HEK293T (cell line): ENCODE results near the gene IL19.

Experiments
- CTCF ChIA-PET: fragments of 350-600 bp; formaldehyde crosslinking; extraction: SDS; loops from one replicate; lab custom pipeline; 2021; ENCODE audit warnings: antibody characterized with exemption, inconsistent platforms; lab: Yijun Ruan, JAX
- POLR2A ChIA-PET: fragments of 350-600 bp; formaldehyde crosslinking; extraction: SDS; loops from one replicate; lab custom pipeline; 2020; ENCODE audit warnings: antibody characterized with exemption, inconsistent platforms; lab: Yijun Ruan, JAX
- DNase-seq: peaks from one replicate; pipeline ENCODE4 v3.0.0; 2012; ENCODE audit warnings: mixed read lengths; ENCODE audit errors: extremely low spot score
- ARNT ChIP-seq: fragments of 450-650 bp; IDR thresholded peaks from 2 replicates; pipeline ENCODE4 v1.6.1; 2017; ENCODE audit warnings: mild to moderate bottlenecking
- BHLHE40 ChIP-seq: fragments of 450-650 bp; IDR thresholded peaks from 2 replicates; pipeline ENCODE4 v1.6.1; 2016; ENCODE audit warnings: mild to moderate bottlenecking, moderate library complexity, borderline replicate concordance
- CTBP1 ChIP-seq: fragments of 450-650 bp; IDR thresholded peaks from 2 replicates; pipeline ENCODE4 v1.6.1; 2016; ENCODE audit warnings: borderline replicate concordance
- ELF4 ChIP-seq: fragments of 450-650 bp; IDR thresholded peaks from 2 replicates; pipeline ENCODE4 v1.6.1; 2017; ENCODE audit warnings: antibody characterized with exemption
- FOXA1 ChIP-seq: fragments of 450-650 bp; IDR thresholded peaks from 2 replicates; pipeline ENCODE4 v1.6.1; 2016; ENCODE audit warnings: mild to moderate bottlenecking
- FOXK2 ChIP-seq: fragments of 450-650 bp; IDR thresholded peaks from 2 replicates; pipeline ENCODE4 v1.6.1; 2016; ENCODE audit warnings: mild to moderate bottlenecking
- FOXM1 ChIP-seq: fragments of 450-650 bp; IDR thresholded peaks from 2 replicates; pipeline ENCODE4 v1.6.1; 2017; ENCODE audit warnings: mild to moderate bottlenecking, borderline replicate concordance
- HDGF ChIP-seq: fragments of 450-650 bp; IDR thresholded peaks from 2 replicates; pipeline ENCODE4 v1.6.1; 2017; ENCODE audit warnings: antibody characterized with exemption, borderline replicate concordance
- L3MBTL2 ChIP-seq: fragments of 450-650 bp; conservative IDR thresholded peaks from 2 replicates; pipeline ENCODE4 v1.6.1; 2016; ENCODE audit warnings: mild to moderate bottlenecking
- LEF1 ChIP-seq: fragments of 450-650 bp; IDR thresholded peaks from 2 replicates; pipeline ENCODE4 v1.6.1; 2017; ENCODE audit warnings: mild to moderate bottlenecking, borderline replicate concordance
- NFRKB ChIP-seq: fragments of 450-650 bp; IDR thresholded peaks from 2 replicates; pipeline ENCODE4 v1.6.1; 2016; ENCODE audit warnings: mild to moderate bottlenecking, moderate library complexity
- SP1 ChIP-seq: fragments of 450-650 bp; IDR thresholded peaks from 2 replicates; pipeline ENCODE4 v1.6.1; 2017
- SUZ12 ChIP-seq: fragments of 450-650 bp; IDR thresholded peaks from 2 replicates; pipeline ENCODE4 v1.6.1; 2016; ENCODE audit warnings: mild to moderate bottlenecking
- TARDBP ChIP-seq: fragments of 450-650 bp; IDR thresholded peaks from 2 replicates; pipeline ENCODE4 v1.6.1; 2016
- ZNF384 ChIP-seq: fragments of 450-650 bp; IDR thresholded peaks from 2 replicates; pipeline ENCODE4 v1.6.1; 2016
- TF ChIP-seq, protein P1 (sequence below): fragments of 450-650 bp; IDR thresholded peaks from 2 replicates; pipeline ENCODE4 v1.6.1; 2016

The IL19 gene

DNA sequence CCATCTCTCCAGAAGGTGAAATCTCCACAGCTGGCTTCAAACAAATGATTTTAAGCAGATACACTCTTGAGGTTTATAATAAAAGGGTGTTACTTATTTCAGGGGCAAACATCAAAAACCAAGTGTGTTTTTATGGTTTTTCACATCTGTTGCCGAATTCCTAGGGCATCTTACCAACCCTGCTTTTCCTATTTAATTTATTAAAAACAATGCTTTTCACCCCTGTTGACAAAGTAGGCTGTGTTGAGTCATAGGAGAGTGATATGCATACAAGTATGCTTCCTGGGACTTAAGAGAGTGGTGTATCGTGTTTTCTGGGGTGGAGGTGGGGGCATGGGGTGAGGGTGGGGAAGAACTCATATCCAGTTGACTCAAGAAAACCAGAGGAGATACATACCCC is 65.5 kb downstream of the IL19 start:
- TF ChIP-seq TARDBP = no peak
- no peak for TF ChIP-seq ZNF384
- TF ChIP-seq ARNT = no peak
- TF ChIP-seq, protein P1, sequence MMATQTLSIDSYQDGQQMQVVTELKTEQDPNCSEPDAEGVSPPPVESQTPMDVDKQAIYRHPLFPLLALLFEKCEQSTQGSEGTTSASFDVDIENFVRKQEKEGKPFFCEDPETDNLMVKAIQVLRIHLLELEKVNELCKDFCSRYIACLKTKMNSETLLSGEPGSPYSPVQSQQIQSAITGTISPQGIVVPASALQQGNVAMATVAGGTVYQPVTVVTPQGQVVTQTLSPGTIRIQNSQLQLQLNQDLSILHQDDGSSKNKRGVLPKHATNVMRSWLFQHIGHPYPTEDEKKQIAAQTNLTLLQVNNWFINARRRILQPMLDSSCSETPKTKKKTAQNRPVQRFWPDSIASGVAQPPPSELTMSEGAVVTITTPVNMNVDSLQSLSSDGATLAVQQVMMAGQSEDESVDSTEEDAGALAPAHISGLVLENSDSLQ = no peak
- TF ChIP-seq BHLHE40 = no peak
- no peak for TF ChIP-seq HDGF
- TF ChIP-seq ELF4 = no peak
- CTCF ChIA-PET = no interaction called here
- POLR2A ChIA-PET = no interaction called here
- no peak for DNase-seq

DNA sequence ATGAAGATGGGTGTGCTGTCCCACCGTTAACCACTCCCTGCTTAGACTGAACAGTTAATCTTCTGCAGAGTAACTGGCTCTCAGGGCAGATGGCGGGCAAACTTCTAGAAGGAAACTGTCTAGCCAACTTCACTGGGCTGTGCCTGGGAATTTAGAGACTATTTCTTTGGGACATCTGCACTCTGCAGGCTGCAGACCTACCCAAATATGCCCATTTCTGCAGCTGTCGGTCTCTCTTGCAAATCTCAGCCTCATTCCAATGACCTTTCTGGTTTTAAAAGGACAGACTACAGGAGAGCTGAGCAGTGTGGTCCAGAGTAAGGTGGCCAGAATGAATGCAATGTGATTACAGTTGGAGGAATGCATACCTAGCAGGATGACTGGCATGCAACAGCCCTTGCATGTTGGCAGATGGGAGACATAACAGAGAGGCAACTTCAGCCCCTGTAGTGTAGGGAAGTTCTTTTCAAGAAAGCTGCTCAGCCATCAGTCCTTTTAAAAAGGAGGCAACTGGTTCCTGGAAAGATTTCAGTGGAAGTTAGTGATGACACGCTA is 68.5 kb downstream of the IL19 start:
- ChIA-PET POLR2A (no interaction called here), CTCF (no interaction called here)
- TF ChIP-seq CTBP1 (no peak), FOXM1 (no peak)
- DNase-seq = no peak

DNA sequence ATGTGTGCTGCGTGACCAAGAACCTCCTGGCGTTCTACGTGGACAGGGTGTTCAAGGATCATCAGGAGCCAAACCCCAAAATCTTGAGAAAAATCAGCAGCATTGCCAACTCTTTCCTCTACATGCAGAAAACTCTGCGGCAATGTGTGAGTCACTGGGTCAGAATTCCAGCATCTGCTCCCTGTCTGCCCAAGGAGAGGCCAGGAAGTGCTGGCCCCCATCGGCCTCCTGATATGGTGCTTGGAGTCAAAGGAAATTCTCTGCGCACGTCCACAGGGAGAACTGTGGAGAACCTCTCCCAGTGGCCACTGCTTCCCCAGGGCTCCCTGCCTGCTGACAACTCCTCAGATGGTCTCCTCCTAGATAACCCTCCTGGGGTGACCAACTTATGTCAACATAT is 69.3 kb downstream of the IL19 start:
- ChIA-PET CTCF (no interaction called here), POLR2A (no interaction called here)

DNA sequence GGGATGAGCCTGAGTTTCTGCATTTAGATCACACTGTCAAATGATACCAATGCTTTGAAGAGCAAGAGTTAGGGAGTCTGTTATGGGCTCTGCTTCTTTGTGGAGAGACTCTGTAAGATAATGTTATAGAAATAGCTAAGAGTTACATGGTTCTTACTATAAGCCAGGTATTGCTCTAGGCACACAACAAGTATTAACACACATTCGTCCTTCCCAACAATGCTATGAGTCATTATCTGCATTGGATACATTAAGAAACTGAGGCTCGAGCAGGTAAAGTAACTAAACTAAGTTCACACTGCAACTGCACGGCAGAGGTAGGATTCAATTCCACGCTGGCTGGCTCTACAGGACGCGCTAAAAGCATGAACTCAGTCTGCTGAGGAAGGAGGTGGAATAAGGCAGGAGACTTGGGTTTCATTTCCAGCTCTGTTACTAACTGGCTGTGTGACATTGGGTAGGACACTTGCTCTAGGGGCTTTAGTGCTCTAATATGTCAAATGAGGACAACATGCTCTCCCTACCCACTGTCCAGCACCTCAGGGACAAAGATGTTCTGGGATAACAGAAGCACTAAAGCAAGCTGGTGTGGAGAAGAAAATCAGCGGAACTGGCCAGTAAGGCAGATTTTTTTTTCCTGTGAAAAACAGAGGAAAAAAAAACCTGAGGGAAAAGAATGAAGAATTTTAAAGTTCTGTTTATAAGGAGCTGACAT is 71.2 kb downstream of the IL19 start:
- ChIA-PET POLR2A (no interaction called here), CTCF (no interaction called here)
- DNase-seq = no peak
- TF ChIP-seq ARNT (no peak), TARDBP (no peak)

More for the DNA sequence above, 69.3 kb downstream of the IL19 start:
- no peak for DNase-seq
- no peak for TF ChIP-seq ZNF384

DNA sequence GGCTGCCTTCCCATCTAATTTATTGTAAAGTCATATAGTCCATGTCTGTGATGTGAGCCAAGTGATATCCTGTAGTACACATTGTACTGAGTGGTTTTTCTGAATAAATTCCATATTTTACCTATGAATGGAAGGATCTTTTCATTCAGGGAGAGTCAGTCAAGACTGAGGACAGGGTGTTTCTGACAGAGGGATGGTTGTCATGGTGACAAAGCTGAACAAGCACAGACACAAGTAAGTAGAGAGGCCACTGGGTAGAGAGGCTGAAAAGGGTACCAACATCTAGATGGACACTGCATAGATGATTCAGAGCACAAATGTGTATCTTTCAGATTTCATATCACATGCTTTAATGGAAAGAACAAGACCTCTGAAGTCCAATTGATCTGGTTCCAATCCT is 72.3 kb downstream of the IL19 start:
- ChIA-PET CTCF (interaction anchor here (0.6 kb wide), 1 partner anchor 70 kb away, joined by 3 read pairs; no protein-coding TSS in a partner anchor), POLR2A (no interaction called here)
- no peak for TF ChIP-seq LEF1
- no peak for TF ChIP-seq L3MBTL2
- no peak for TF ChIP-seq ARNT
- no peak for TF ChIP-seq NFRKB
- no peak for TF ChIP-seq SUZ12
- TF ChIP-seq BHLHE40 = no peak
- no peak for TF ChIP-seq FOXA1
- no peak for TF ChIP-seq FOXK2
- no peak for TF ChIP-seq SP1
- no peak for DNase-seq

DNA sequence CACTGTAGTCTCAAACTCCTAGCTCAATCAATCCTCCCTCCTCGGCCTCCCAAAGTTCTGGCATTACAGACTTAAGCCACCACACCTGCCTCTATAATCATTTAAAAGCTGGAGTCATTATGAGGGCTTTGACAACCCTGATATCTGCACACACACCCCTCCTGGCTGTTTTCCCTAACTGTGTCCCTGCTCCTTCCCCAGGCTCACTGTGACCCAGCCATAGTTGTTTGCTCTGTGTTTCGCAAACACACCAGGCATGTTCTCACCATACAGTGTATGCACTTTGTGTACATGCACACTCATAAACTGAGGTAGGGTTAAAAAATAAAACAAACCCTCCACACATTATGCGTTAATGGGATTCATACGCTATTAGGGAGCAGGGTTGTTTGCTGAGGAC is 73.1 kb downstream of the IL19 start:
- no peak for TF ChIP-seq ZNF384
- TF ChIP-seq ARNT = no peak
- TF ChIP-seq TARDBP = no peak
- TF ChIP-seq, protein P1 = no peak
- TF ChIP-seq ELF4 = no peak
- TF ChIP-seq SP1 = no peak
- no peak for TF ChIP-seq BHLHE40
- ChIA-PET CTCF (interaction anchor here (0.6 kb wide), 1 partner anchor 69 kb away, joined by 3 read pairs; no protein-coding TSS in a partner anchor), POLR2A (no interaction called here)
- DNase-seq = no peak

DNA sequence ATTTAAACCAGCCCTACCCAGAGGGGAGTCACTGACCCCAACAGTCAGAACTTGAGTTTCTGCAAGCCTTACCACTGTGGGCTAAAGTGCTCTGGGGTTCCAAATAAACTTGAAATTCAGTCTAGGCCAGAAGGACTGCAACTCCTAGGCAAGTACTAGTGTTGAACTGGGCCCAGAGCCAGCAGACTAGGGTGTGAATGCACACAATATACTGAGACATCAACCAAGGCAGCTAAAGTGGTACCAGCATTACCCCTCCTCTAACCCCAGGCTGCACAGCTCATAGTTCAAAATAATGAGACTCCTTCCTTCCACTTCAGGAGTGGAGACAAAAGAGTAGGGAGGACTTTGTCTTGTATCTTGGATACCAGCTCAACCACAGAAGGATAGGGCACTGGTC is 75.9 kb downstream of the IL19 start:
- ChIA-PET CTCF (no interaction called here), POLR2A (no interaction called here)
- TF ChIP-seq ARNT = no peak
- no peak for TF ChIP-seq TARDBP
- TF ChIP-seq HDGF = no peak
- TF ChIP-seq FOXM1 = no peak
- TF ChIP-seq SP1 = no peak
- no peak for TF ChIP-seq FOXA1
- no peak for TF ChIP-seq CTBP1
- TF ChIP-seq BHLHE40 = no peak
- TF ChIP-seq FOXK2 = no peak
- TF ChIP-seq, protein P1 = no peak
- no peak for DNase-seq
